IPS-20b (cell line): ENCODE measurements around the gene NAIF1.
"Not testable (repeated sequence)": the region's sequence is repeated elsewhere in the genome, so short reads cannot be mapped to it uniquely, and the experiment has no call there.

Experiments used
- H3K27ac ChIP-seq: one replicate; pipeline ENCODE4 v1.5.1; 2013; ENCODE audit warnings: low read length
- H3K27me3 ChIP-seq: 2 replicates; pipeline ENCODE4 v1.6.1; 2013; ENCODE audit warnings: mild to moderate bottlenecking, low read length, inconsistent platforms; ENCODE audit not compliant: insufficient read depth
- H3K36me3 ChIP-seq: 2 replicates; pipeline ENCODE4 v1.6.1; 2013; ENCODE audit warnings: low read depth, mild to moderate bottlenecking, inconsistent platforms, low read length, moderate library complexity; ENCODE audit not compliant: insufficient read depth
- H3K4me1 ChIP-seq: 2 replicates; pipeline ENCODE4 v1.6.1; 2013; ENCODE audit warnings: mild to moderate bottlenecking, control low read depth, inconsistent platforms, low read length, moderate library complexity; ENCODE audit not compliant: insufficient read depth
- H3K4me3 ChIP-seq: 2 replicates; pipeline ENCODE4 v1.5.1; 2013; ENCODE audit warnings: mild to moderate bottlenecking, low read length, inconsistent platforms
- H3K9ac ChIP-seq: 2 replicates; pipeline ENCODE4 v1.6.1; 2013; ENCODE audit warnings: low read depth, mild to moderate bottlenecking, inconsistent platforms, low read length, moderate library complexity
- H3K9me3 ChIP-seq: 2 replicates; pipeline ENCODE4 v1.6.1; 2013; ENCODE audit warnings: mild to moderate bottlenecking, low read depth, low read length, inconsistent platforms; ENCODE audit not compliant: insufficient read depth

Gene NAIF1

GRCh38 chr9:128066713-128067644, at the start of gene NAIF1:
Gene NAIF1 (minus strand): TSS chr9:128067320. CDS start chr9:128067101, 219 bp downstream.
- H3K36me3 ChIP-seq: no peaks in the 10 kb centered on the region
- no peaks in the 10 kb centered on the region for H3K27me3 ChIP-seq
- peaks cover 5% of the 10 kb centered on the region; the same call in 1 of the 2 replicates for H3K4me1 ChIP-seq
- no peaks in the 10 kb centered on the region for H3K9me3 ChIP-seq
- H3K4me3 ChIP-seq: peak within 1 kb of the TSS; percentile 88
- H3K27ac ChIP-seq: peak within 1 kb of the TSS; percentile 89
- H3K9ac ChIP-seq: peak within 1 kb of the TSS; percentile 95

GRCh38 chr9:128116104-128117083, 49.3 kb upstream of the NAIF1 start:
- H3K9ac ChIP-seq: no peak overlapping the region
- H3K4me3 ChIP-seq: no peak overlapping the region
- H3K27me3 ChIP-seq: no peaks in the 10 kb centered on the region
- H3K36me3 ChIP-seq: peaks cover 6% of the 10 kb centered on the region; the same call in 1 of the 2 replicates
- no peaks in the 10 kb centered on the region for H3K9me3 ChIP-seq
- H3K4me1 ChIP-seq: no peaks in the 10 kb centered on the region
- no peak overlapping the region for H3K27ac ChIP-seq

- H3K27me3 ChIP-seq: no peaks in the 10 kb centered on the region
- H3K4me3 ChIP-seq: no peak overlapping the region
- no peak overlapping the region for H3K9ac ChIP-seq
- no peaks in the 10 kb centered on the region for H3K36me3 ChIP-seq
- H3K4me1 ChIP-seq: no peaks in the 10 kb centered on the region
- no peaks in the 10 kb centered on the region for H3K9me3 ChIP-seq
- no peak overlapping the region for H3K27ac ChIP-seq
These were observed 48.3 kb upstream of the NAIF1 start for GRCh38 chr9:128115187-128116103.

- Histone ChIP-seq H3K4me3 (no peak overlapping the region), H3K27me3 (no peaks in the 10 kb centered on the region), H3K9ac (no peak overlapping the region), H3K9me3 (no peaks in the 10 kb centered on the region), H3K36me3 (no peaks in the 10 kb centered on the region), H3K4me1 (no peaks in the 10 kb centered on the region), H3K27ac (no peak overlapping the region)
These were observed 47.4 kb upstream of the NAIF1 start for GRCh38 chr9:128114326-128115186.

GRCh38 chr9:128113526-128114325, 46.6 kb upstream of the NAIF1 start:
- Histone ChIP-seq H3K9ac (no peak overlapping the region), H3K36me3 (peaks cover 4% of the 10 kb centered on the region; the same call in 1 of the 2 replicates)

GRCh38 chr9:128111726-128112125, 44.6 kb upstream of the NAIF1 start:
- peaks cover 24% of the 10 kb centered on the region for H3K36me3 ChIP-seq
- not testable (repeated sequence) for H3K9me3 ChIP-seq, H3K27ac ChIP-seq, H3K4me1 ChIP-seq, H3K27me3 ChIP-seq, H3K4me3 ChIP-seq, H3K9ac ChIP-seq

More at GRCh38 chr9:128113526-128114325, 46.6 kb upstream of the NAIF1 start:
- Histone ChIP-seq H3K4me3 (no peak overlapping the region), H3K4me1 (no peaks in the 10 kb centered on the region), H3K9me3 (no peaks in the 10 kb centered on the region), H3K27ac (no peak overlapping the region), H3K27me3 (no peaks in the 10 kb centered on the region)

- no peaks in the 10 kb centered on the region for H3K9me3 ChIP-seq
- H3K36me3 ChIP-seq: peaks cover 44% of the 10 kb centered on the region
These were observed 42.1 kb upstream of the NAIF1 start for GRCh38 chr9:128109050-128109709.

GRCh38 chr9:128108269-128109049, 41.3 kb upstream of the NAIF1 start:
- H3K27me3 ChIP-seq: no peaks in the 10 kb centered on the region
- H3K27ac ChIP-seq: no peak overlapping the region
- H3K4me1 ChIP-seq: no peaks in the 10 kb centered on the region
- peaks cover 51% of the 10 kb centered on the region for H3K36me3 ChIP-seq
- no peaks in the 10 kb centered on the region for H3K9me3 ChIP-seq
- H3K4me3 ChIP-seq: no peak overlapping the region
- H3K9ac ChIP-seq: no peak overlapping the region

More at GRCh38 chr9:128109050-128109709, 42.1 kb upstream of the NAIF1 start:
- Histone ChIP-seq H3K9ac (no peak overlapping the region), H3K4me3 (no peak overlapping the region), H3K27ac (no peak overlapping the region), H3K4me1 (no peaks in the 10 kb centered on the region), H3K27me3 (no peaks in the 10 kb centered on the region)
